HG03045 (cell line): ENCODE data around the gene TTR.

Experiments used
- ATAC-seq: cut with Tn5 transposase; IDR thresholded peaks from one replicate; pipeline ENCODE4 v1.9.1; 2021; ENCODE audit warnings: mild to moderate bottlenecking, moderate library complexity; ENCODE audit not compliant: unreplicated experiment

TTR gene

DNA sequence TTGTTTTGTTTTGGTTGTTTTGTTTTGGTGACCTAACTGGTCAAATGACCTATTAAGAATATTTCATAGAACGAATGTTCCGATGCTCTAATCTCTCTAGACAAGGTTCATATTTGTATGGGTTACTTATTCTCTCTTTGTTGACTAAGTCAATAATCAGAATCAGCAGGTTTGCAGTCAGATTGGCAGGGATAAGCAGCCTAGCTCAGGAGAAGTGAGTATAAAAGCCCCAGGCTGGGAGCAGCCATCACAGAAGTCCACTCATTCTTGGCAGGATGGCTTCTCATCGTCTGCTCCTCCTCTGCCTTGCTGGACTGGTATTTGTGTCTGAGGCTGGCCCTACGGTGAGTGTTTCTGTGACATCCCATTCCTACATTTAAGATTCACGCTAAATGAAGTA is at the start of gene TTR:
TTR (plus strand) TSS at position 250 of the 400 bp plus-strand sequence; CDS start at position 276, 26 bp downstream.
- ATAC-seq: no peak

DNA sequence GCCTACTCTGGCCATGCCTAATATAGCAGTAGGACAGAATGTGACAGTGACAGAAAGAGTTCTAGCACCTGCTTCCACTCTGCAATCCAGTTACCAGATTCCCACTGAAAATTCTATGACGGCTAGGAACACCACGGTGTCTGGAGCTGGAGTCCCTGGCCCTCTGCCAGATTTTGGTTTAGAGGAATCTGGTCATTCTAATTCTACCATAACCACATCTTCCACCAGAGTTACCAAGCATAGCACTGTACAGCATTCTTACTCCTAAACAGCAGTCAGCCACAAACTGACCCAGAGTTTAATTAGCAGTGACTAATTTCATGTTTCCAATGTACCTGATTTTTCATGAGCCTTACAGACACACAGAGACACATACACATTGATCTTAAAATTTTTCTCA is 45.2 kb upstream of the TTR start:
- no peak for ATAC-seq

- ATAC-seq: no peak
Measured at GRCh38 chr18:31548853-31549252, 42.8 kb upstream of the TTR start.

DNA sequence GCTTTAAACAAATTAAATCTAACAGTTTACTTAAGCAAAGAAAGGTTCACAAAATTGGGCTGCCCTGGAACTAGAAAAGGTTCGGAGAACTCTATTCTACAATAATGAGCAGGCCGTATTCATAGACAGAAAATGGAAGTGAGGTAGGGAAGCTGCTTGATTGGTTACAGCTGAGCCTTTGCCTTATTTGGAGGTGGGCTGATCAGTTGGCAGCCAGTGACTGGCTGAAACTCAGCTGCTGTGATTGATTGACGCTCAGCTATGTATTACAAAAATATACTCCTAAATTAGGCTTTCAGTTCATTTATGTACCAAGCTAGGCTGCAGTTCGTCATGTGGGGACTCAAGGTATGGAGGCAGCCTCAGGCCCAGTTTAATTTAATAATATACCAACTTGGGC is 42.3 kb upstream of the TTR start:
- no peak for ATAC-seq

DNA sequence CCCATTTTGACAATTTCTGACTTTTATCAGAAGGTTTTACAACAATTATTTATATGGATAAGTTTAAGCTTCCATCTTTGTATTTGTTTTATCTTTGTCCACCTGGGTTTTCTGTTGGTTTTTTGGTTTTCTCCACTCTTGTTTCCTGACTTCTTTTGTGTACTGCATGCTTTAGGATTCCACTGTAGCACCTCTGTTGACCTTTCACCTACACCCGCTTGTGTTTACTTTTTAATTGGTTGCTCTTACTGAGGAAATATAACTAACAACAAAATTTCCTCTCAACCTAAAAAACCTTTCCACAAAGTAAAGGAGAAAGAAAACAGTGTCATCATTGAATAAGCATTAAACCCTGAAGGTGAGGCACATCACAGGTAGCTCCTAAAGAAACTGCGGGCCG is 39.8 kb upstream of the TTR start:
- no peak for ATAC-seq

GRCh38 chr18:31553800-31554199 is 37.9 kb upstream of the TTR start:
- ATAC-seq: no peak

DNA sequence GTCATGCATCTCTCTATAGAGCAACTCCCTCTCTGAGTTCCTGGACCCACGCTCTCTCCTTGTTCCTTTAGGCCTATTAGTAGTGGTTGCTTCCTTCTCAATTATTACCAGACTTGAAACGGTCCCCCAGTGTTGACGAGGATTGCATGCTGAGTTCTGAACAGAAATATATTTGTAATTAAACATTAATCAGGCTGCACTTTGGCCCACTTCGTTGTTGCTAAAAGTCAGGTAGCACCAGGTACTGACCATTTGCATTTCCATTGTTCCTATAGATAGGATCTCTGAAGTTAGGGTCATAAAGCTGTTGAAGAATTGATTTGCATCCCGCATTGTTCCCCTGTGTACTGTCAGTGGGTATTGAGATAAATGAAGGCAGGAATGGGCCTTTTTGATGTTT is 36.9 kb upstream of the TTR start:
- ATAC-seq: no peak

DNA sequence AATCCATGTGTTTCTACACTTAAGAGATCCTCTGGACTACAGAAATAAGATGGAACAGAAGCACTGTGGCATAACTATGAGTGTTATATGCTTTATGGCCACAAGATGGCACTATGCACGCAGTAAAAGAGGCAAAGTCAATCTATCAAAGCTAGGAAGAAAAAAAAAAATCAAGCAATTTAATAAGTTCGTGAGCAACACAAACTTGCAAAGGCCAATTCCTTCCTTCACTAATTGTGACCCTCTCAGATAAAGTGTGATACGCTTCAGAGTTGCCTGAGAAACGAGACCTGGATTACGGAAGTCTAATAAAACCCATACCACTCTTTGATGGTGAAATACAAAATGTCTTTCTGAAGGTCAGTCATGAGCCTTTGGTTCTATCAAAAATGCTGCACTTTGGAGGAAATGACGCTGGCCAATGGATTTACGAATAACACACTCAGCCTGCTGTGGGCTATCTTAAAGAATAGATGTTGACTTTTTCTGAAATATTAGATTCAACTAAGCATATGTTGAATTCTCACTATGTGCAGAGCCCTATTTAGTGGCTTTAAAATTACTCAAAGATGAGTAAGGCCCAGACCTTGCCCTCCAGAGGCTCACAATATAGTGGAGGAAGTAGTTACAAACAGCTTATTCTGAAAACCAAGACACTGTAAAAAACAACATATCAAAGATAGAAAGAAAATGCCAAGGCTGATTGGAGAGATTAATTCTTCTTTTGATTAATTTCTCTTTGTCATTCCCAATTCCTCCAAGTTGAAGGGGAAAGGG is 35.5 kb upstream of the TTR start:
- no peak for ATAC-seq

- ATAC-seq: no peak
Measured at GRCh38 chr18:31557446-31557845, 34.2 kb upstream of the TTR start.

GRCh38 chr18:31558567-31558966 is 33.1 kb upstream of the TTR start:
- ATAC-seq: no peak

GRCh38 chr18:31562726-31563125 is 29.0 kb upstream of the TTR start:
- ATAC-seq: no peak

- no peak for ATAC-seq
Measured at GRCh38 chr18:31563778-31564177, 27.9 kb upstream of the TTR start.

DNA sequence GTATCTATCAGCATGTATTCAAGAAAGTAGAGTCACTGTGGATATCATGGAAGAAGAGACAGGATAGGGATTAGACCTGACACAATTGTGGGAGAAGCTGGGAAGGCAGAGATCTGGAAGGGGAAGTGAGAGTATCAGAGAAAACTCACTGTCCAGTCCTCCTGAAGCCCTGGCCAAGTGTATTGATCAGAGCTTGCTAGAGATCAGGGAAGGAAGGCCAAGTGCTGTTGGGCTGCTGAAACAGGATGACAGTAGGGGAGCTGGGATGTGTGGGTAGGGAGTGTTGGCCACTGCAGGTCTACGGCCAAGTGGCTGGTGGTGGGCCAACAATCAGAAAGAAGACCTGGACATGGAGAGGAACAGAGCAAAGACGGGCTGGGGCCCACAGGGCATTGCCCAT is 26.3 kb upstream of the TTR start:
- no peak for ATAC-seq

DNA sequence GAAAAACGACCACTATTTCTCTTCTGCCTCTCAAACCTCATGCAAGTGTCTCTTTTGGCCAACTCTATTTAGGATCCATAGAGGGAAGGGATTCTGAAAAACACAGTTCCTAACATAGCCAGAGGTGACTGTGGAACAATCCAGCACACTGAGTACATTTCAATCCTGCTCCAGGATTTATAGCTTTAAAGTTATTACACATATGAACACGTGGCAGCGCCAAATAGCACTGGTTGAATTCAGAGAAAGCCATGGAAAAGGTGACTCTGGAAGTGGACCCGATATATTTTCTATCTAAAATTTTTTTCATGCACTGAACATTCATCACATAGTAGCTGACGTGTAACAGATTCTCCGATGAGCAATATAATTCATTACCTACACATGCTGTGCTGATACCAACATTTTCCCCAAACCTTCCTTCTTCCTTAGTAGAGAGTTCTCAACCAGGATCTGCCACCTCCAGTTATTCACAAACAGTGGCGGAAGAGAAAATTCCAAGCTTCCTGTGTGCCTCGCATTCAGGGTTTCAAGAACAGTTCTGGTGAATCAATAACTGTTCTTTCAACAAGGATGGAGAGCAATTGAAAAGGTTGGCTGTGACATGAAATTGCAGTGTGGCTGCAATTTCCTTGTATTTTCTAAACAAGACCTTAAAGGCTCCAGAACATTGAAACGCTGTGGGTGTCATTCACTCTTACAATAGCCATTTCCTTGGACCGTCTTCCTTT is 25.7 kb upstream of the TTR start:
- ATAC-seq: no peak

- ATAC-seq: no peak
Measured at GRCh38 chr18:31566576-31567306, 24.9 kb upstream of the TTR start.

- no peak for ATAC-seq
Measured at GRCh38 chr18:31572368-31572767, 19.3 kb upstream of the TTR start.

DNA sequence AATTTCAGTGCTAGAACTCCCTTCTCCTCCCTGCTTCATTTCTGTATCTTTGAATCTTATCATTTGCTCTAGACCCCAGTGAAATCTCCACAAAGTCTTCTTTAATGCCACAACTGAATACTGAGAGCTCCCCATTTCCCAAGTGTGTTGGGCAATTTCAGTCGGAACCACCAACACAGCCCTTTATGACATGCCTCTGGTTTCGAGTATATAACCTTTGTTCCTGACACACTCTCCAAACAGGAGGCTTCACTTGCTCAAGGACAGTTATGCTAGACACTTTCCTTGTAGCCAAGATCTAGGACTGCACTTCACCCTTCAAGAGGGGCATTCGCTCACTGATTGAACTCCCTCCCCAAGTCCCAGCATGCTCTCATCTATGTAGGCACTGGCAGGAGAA is 18.6 kb upstream of the TTR start:
- no peak for ATAC-seq

DNA sequence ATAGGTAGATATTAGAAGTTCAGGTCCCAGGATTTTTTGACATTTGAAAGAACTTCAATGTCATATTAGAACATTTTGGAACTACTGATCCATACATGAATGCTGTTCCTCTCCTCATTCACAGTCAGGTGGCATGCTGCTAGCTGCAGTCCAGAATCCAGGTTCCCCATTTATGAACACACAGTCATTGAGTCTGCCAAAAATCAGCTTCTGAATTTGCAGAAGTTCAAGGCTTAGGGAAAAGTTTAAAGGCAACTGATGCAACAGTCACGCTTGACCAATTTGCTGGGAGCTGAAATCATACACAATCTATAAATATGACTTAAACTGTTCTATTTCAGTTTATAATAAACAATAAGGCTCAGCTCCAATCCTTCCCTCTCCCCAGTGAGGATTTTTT is 17.3 kb upstream of the TTR start:
- no peak for ATAC-seq

GRCh38 chr18:31575515-31576257 is 16.0 kb upstream of the TTR start:
- no peak for ATAC-seq

DNA sequence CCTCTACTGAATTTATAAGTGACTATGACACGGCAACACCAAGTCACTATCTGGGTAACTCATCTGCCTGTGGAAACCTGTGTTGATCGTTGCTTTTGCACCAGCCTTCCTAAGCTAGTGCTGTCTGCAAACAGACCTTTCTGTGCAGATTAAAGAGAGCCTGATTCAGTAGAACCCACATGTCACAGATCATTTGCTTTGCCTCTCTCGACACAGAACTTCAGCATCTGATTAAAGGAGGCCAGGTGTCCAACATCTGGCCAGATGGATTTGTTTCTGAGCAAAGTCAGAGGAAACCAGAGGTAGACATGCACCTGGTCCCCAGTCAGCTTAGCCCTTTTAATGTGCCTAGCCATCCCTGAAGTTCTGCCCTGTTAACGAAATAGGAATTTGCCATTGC is 15.0 kb upstream of the TTR start:
- no peak for ATAC-seq

- ATAC-seq: no peak
Measured at GRCh38 chr18:31577195-31577594, 14.5 kb upstream of the TTR start.
